ENCODE results near the gene BRINP3.

- TF ChIP-seq, protein P1, sequence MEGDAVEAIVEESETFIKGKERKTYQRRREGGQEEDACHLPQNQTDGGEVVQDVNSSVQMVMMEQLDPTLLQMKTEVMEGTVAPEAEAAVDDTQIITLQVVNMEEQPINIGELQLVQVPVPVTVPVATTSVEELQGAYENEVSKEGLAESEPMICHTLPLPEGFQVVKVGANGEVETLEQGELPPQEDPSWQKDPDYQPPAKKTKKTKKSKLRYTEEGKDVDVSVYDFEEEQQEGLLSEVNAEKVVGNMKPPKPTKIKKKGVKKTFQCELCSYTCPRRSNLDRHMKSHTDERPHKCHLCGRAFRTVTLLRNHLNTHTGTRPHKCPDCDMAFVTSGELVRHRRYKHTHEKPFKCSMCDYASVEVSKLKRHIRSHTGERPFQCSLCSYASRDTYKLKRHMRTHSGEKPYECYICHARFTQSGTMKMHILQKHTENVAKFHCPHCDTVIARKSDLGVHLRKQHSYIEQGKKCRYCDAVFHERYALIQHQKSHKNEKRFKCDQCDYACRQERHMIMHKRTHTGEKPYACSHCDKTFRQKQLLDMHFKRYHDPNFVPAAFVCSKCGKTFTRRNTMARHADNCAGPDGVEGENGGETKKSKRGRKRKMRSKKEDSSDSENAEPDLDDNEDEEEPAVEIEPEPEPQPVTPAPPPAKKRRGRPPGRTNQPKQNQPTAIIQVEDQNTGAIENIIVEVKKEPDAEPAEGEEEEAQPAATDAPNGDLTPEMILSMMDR (IDR thresholded peaks at IDR 0.05; ENCODE audit: poor library complexity, severe bottlenecking) = no peak
- TF ChIP-seq EZH2 (IDR thresholded peaks at IDR 0.05; ENCODE audit: borderline replicate concordance, insufficient read depth, low read length, poor library complexity, severe bottlenecking) (no peak), POLR2AphosphoS5 (IDR thresholded peaks at IDR 0.05) (no peak), RAD21 (conservative IDR thresholded peaks at IDR 0.05) (no peak)
Measured at GRCh38 chr1:190474010-190474409, 3.7 kb downstream of the BRINP3 start.
